ENCODE results near the gene EDDM3A. TPM values are rescaled to one million over a fixed set of nuclear protein-coding genes. Genes with fewer than 3 reads are reported as not detected.

Gene EDDM3A
- polyA plus RNA-seq, 1 donor from 2014 or later = not detected

- no peak overlapping the region for H3K27ac ChIP-seq (ENCODE audit: low read length)
Measured at GRCh38 chr14:20732979-20733635, 12.6 kb upstream of the EDDM3A start.

GRCh38 chr14:20733684-20734429 lies 11.8 kb upstream of the EDDM3A start:
- no peak overlapping the region for H3K4me2 ChIP-seq (ENCODE audit: low read length)
- H4K20me1 ChIP-seq (ENCODE audit: insufficient read depth) = no peaks in the 10 kb centered on the region
- H3K27ac ChIP-seq (ENCODE audit: low read length) = no peak overlapping the region
- H3K9me2 ChIP-seq (ENCODE audit: insufficient read depth, low read length) = no peaks in the 10 kb centered on the region
- no peaks in the 10 kb centered on the region for H3K27me3 ChIP-seq (ENCODE audit: insufficient read depth, low read depth, low read length)
- no peaks in the 10 kb centered on the region for H3K79me2 ChIP-seq (replicated peaks; ENCODE audit: insufficient read depth, low read length)
- H3K9me3 ChIP-seq (ENCODE audit: low read length) = no peaks in the 10 kb centered on the region
- H3K9ac ChIP-seq (ENCODE audit: low read length) = no peak overlapping the region
- H2AFZ ChIP-seq (ENCODE audit: low read depth, low read length) = no peak overlapping the region
- no peak overlapping the region for H3K4me3 ChIP-seq (ENCODE audit: low read length)
- H3F3A ChIP-seq (ENCODE audit: insufficient read depth, low read length, poor library complexity, severe bottlenecking) = no peaks in the 10 kb centered on the region
- H3K36me3 ChIP-seq (ENCODE audit: insufficient read depth, low read length) = no peaks in the 10 kb centered on the region
- TF ChIP-seq RAD21 (conservative IDR thresholded peaks at IDR 0.05) (no peak), MXI1 (conservative IDR thresholded peaks at IDR 0.05; ENCODE audit: poor library complexity, severe bottlenecking) (no peak), TAF1 (IDR thresholded peaks at IDR 0.05; ENCODE audit: low read depth) (no peak), EP300 (conservative IDR thresholded peaks at IDR 0.05; ENCODE audit: poor library complexity, severe bottlenecking) (no peak), POLR2AphosphoS5 (IDR thresholded peaks at IDR 0.05) (no peak), EZH2 (IDR thresholded peaks at IDR 0.05; ENCODE audit: borderline replicate concordance, insufficient read depth, low read length, poor library complexity, severe bottlenecking) (no peak), SMC3 (conservative IDR thresholded peaks at IDR 0.05; ENCODE audit: poor library complexity) (no peak)
- TF ChIP-seq, protein P1, sequence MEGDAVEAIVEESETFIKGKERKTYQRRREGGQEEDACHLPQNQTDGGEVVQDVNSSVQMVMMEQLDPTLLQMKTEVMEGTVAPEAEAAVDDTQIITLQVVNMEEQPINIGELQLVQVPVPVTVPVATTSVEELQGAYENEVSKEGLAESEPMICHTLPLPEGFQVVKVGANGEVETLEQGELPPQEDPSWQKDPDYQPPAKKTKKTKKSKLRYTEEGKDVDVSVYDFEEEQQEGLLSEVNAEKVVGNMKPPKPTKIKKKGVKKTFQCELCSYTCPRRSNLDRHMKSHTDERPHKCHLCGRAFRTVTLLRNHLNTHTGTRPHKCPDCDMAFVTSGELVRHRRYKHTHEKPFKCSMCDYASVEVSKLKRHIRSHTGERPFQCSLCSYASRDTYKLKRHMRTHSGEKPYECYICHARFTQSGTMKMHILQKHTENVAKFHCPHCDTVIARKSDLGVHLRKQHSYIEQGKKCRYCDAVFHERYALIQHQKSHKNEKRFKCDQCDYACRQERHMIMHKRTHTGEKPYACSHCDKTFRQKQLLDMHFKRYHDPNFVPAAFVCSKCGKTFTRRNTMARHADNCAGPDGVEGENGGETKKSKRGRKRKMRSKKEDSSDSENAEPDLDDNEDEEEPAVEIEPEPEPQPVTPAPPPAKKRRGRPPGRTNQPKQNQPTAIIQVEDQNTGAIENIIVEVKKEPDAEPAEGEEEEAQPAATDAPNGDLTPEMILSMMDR (IDR thresholded peaks at IDR 0.05; ENCODE audit: poor library complexity, severe bottlenecking) = no peak

More at GRCh38 chr14:20732979-20733635, 12.6 kb upstream of the EDDM3A start:
- Histone ChIP-seq H3K4me3 (ENCODE audit: low read length) (no peak overlapping the region), H3K27me3 (ENCODE audit: insufficient read depth, low read depth, low read length) (no peaks in the 10 kb centered on the region), H3K4me2 (ENCODE audit: low read length) (no peak overlapping the region), H3K79me2 (replicated peaks; ENCODE audit: insufficient read depth, low read length) (no peaks in the 10 kb centered on the region), H4K20me1 (ENCODE audit: insufficient read depth) (no peaks in the 10 kb centered on the region), H2AFZ (ENCODE audit: low read depth, low read length) (no peak overlapping the region), H3K9ac (ENCODE audit: low read length) (no peak overlapping the region), H3K36me3 (ENCODE audit: insufficient read depth, low read length) (no peaks in the 10 kb centered on the region), H3K9me3 (ENCODE audit: low read length) (no peaks in the 10 kb centered on the region), H3F3A (ENCODE audit: insufficient read depth, low read length, poor library complexity, severe bottlenecking) (no peaks in the 10 kb centered on the region), H3K9me2 (ENCODE audit: insufficient read depth, low read length) (no peaks in the 10 kb centered on the region)
- TF ChIP-seq SMC3 (conservative IDR thresholded peaks at IDR 0.05; ENCODE audit: poor library complexity) (no peak), EZH2 (IDR thresholded peaks at IDR 0.05; ENCODE audit: borderline replicate concordance, insufficient read depth, low read length, poor library complexity, severe bottlenecking) (no peak), EP300 (conservative IDR thresholded peaks at IDR 0.05; ENCODE audit: poor library complexity, severe bottlenecking) (no peak), POLR2AphosphoS5 (IDR thresholded peaks at IDR 0.05) (no peak), RAD21 (conservative IDR thresholded peaks at IDR 0.05) (no peak), TAF1 (IDR thresholded peaks at IDR 0.05; ENCODE audit: low read depth) (no peak), REST (IDR thresholded peaks at IDR 0.05; ENCODE audit: borderline replicate concordance) (no peak), MXI1 (conservative IDR thresholded peaks at IDR 0.05; ENCODE audit: poor library complexity, severe bottlenecking) (no peak)
- TF ChIP-seq, protein P1 (IDR thresholded peaks at IDR 0.05; ENCODE audit: poor library complexity, severe bottlenecking) = no peak
